IPS-NIHi7 (cell line): ENCODE measurements around the gene AIFM2.
"Not testable (repeated sequence)": the region's sequence is repeated elsewhere in the genome, so short reads cannot be mapped to it uniquely, and the experiment has no call there.

Experiments
- DNase-seq: peaks from one replicate; pipeline ENCODE4 v3.0.0; 2012; ENCODE audit warnings: mixed read lengths; ENCODE audit errors: extremely low spot score

The AIFM2 gene

GRCh38 chr10:70132098-70133029, at the start of gene AIFM2:
TSS of gene AIFM2 (minus strand) at chr10:70132825. CDS start at chr10:70124084, 8,741 bp downstream.
- DNase-seq, result peak; percentile 87

- not testable (repeated sequence) for DNase-seq
Observed at GRCh38 chr10:70179209-70179608, 46.6 kb upstream of the AIFM2 start.

GRCh38 chr10:70178139-70178725, 45.6 kb upstream of the AIFM2 start:
- no peak for DNase-seq

- no peak for DNase-seq
Observed at GRCh38 chr10:70176441-70176840, 43.8 kb upstream of the AIFM2 start.

- DNase-seq, result no peak
Observed at GRCh38 chr10:70175516-70175915, 42.9 kb upstream of the AIFM2 start.

GRCh38 chr10:70174058-70174741, 41.6 kb upstream of the AIFM2 start:
- no peak for DNase-seq

GRCh38 chr10:70169649-70170364, 37.2 kb upstream of the AIFM2 start:
- DNase-seq, result peak; percentile 24

GRCh38 chr10:70169011-70169410, 36.4 kb upstream of the AIFM2 start:
- no peak for DNase-seq

- DNase-seq, result no peak
Observed at GRCh38 chr10:70167246-70167645, 34.6 kb upstream of the AIFM2 start.

- no peak for DNase-seq
Observed at GRCh38 chr10:70166394-70166793, 33.8 kb upstream of the AIFM2 start.

- DNase-seq, result no peak
Observed at GRCh38 chr10:70164163-70164562, 31.5 kb upstream of the AIFM2 start.

GRCh38 chr10:70163448-70163847, 30.8 kb upstream of the AIFM2 start:
- DNase-seq, result no peak

- DNase-seq, result no peak
Observed at GRCh38 chr10:70162892-70163201, 30.2 kb upstream of the AIFM2 start.

GRCh38 chr10:70162151-70162891, 29.7 kb upstream of the AIFM2 start:
- DNase-seq, result no peak

- DNase-seq, result no peak
Observed at GRCh38 chr10:70160798-70161197, 28.2 kb upstream of the AIFM2 start.

GRCh38 chr10:70159366-70159765, 26.7 kb upstream of the AIFM2 start:
- DNase-seq, result not testable (repeated sequence)

GRCh38 chr10:70158113-70158512, 25.5 kb upstream of the AIFM2 start:
- no peak for DNase-seq

- no peak for DNase-seq
Observed at GRCh38 chr10:70155255-70155838, 22.7 kb upstream of the AIFM2 start.

GRCh38 chr10:70148516-70148915, 15.9 kb upstream of the AIFM2 start:
- DNase-seq, result no peak

GRCh38 chr10:70147259-70147625, 14.6 kb upstream of the AIFM2 start:
- no peak for DNase-seq
